Loucy (cell line): ENCODE results near the gene PLA2G4E.

Source experiments
- EZH2phosphoT487 ChIP-seq: fragments of 200-600 bp; IDR thresholded peaks from 2 replicates; pipeline ENCODE4 v1.6.1; 2018; ENCODE audit warnings: antibody characterized with exemption, mild to moderate bottlenecking, moderate library complexity, borderline replicate concordance
- TF ChIP-seq, protein P1 (sequence below): fragments of 200-600 bp; sonication (generic); conservative IDR thresholded peaks from 2 replicates; pipeline ENCODE4 v1.5.1; 2014; ENCODE audit warnings: mild to moderate bottlenecking, antibody characterized with exemption, low read length

DNA sequence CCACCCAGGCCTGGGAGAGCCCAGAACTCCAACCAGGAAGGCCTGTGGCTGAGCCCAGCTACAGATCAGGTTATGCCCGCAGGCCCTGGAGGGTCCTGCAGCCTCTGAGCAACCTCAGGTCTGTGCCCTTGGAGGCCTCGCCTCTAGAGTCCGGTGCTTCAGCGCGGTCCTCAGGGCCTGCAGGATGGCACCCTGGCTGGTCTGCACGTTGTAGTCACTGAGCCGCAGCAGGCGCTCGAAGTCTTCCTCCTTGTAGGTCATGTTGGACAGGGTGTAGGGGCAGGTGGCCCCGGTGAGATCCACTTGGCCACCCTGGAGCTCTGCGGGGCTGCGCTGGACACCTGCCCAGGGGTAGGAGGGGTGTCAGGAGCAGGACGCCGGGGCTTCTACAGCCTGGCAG, 47.8 kb upstream of the PLA2G4E start:
- no peak for TF ChIP-seq EZH2phosphoT487
- TF ChIP-seq, protein P1, sequence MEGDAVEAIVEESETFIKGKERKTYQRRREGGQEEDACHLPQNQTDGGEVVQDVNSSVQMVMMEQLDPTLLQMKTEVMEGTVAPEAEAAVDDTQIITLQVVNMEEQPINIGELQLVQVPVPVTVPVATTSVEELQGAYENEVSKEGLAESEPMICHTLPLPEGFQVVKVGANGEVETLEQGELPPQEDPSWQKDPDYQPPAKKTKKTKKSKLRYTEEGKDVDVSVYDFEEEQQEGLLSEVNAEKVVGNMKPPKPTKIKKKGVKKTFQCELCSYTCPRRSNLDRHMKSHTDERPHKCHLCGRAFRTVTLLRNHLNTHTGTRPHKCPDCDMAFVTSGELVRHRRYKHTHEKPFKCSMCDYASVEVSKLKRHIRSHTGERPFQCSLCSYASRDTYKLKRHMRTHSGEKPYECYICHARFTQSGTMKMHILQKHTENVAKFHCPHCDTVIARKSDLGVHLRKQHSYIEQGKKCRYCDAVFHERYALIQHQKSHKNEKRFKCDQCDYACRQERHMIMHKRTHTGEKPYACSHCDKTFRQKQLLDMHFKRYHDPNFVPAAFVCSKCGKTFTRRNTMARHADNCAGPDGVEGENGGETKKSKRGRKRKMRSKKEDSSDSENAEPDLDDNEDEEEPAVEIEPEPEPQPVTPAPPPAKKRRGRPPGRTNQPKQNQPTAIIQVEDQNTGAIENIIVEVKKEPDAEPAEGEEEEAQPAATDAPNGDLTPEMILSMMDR: no peak
